OCI-LY3 (cell line): Measurements from ENCODE around the gene FUT7.

Experiments
- H2AFZ ChIP-seq: fragments of 200-600, 300-600 bp; shearing (Covaris generic); 2 replicates; pipeline ENCODE4 v1.6.0; 2014; ENCODE audit warnings: antibody characterized with exemption, low read depth, low read length
- H3K27ac ChIP-seq: fragments of 200-600, 300-600 bp; sonication (generic); 2 replicates; pipeline ENCODE4 v1.5.1; 2014; ENCODE audit warnings: mild to moderate bottlenecking, low read length, moderate library complexity, mixed read lengths
- H3K27me3 ChIP-seq: fragments of 200-600, 300-600 bp; sonication (generic); 2 replicates; pipeline ENCODE4 v1.6.1; 2014; ENCODE audit warnings: low read depth, low read length, mixed read lengths
- H3K36me3 ChIP-seq: fragments of 200-600, 300-600 bp; sonication (generic); replicated peaks from 2 replicates; pipeline ENCODE3; 2014; ENCODE audit warnings: low read depth, low read length, mixed read lengths
- H3K4me1 ChIP-seq: fragments of 300-600, 200-600 bp; sonication (generic); 2 replicates; pipeline ENCODE4 v1.6.1; 2014; ENCODE audit warnings: low read length, mixed read lengths
- H3K4me2 ChIP-seq: fragments of 200-600, 300-600 bp; sonication (generic); 2 replicates; pipeline ENCODE4 v1.6.1; 2014; ENCODE audit warnings: low read length, mixed read lengths
- H3K4me3 ChIP-seq: fragments of 300-600, 200-600 bp; sonication (generic); 2 replicates; pipeline ENCODE4 v1.5.1; 2014; ENCODE audit warnings: antibody characterized with exemption, mild to moderate bottlenecking, low read length, moderate library complexity
- H3K79me2 ChIP-seq: fragments of 300-600, 200-600 bp; shearing (Covaris generic); 2 replicates; pipeline ENCODE4 v1.6.1; 2014; ENCODE audit warnings: mild to moderate bottlenecking, low read length, mixed read lengths
- H3K9ac ChIP-seq: fragments of 300-600, 200-600 bp; shearing (Covaris generic); 2 replicates; pipeline ENCODE4 v1.6.0; 2014; ENCODE audit warnings: mild to moderate bottlenecking, low read length, moderate library complexity
- H3K9me3 ChIP-seq: fragments of 200-600, 300-600 bp; shearing (Covaris generic); 2 replicates; pipeline ENCODE4 v1.6.1; 2014; ENCODE audit warnings: low read length, mixed read lengths; ENCODE audit not compliant: insufficient read depth
- H4K20me1 ChIP-seq: fragments of 200-600, 300-600 bp; sonication (generic); 2 replicates; pipeline ENCODE4 v1.6.1; 2016; ENCODE audit warnings: low read length, mixed read lengths; ENCODE audit not compliant: insufficient read depth
- CTCF ChIP-seq: fragments of 200-600, 300-600 bp; sonication (generic); IDR thresholded peaks from 2 replicates; pipeline ENCODE4 v1.5.1; 2014; ENCODE audit warnings: antibody characterized with exemption, low read length, low read depth
- EZH2phosphoT487 ChIP-seq: fragments of 200-600 bp; shearing (Covaris generic); IDR thresholded peaks from 2 replicates; pipeline ENCODE4 v1.6.1; 2018; ENCODE audit warnings: antibody characterized with exemption, mixed run types, low read depth

FUT7 gene

GRCh38 chr9:136984464-136985026 is 47.3 kb downstream of the FUT7 start:
- Histone ChIP-seq H3K36me3 (no peaks in the 10 kb centered on the region), H2AFZ (no peak overlapping the region), H3K4me3 (no peak overlapping the region), H3K27ac (no peak overlapping the region), H3K27me3 (no peaks in the 10 kb centered on the region), H3K9me3 (no peaks in the 10 kb centered on the region), H3K4me1 (no peaks in the 10 kb centered on the region), H3K4me2 (no peak overlapping the region), H4K20me1 (no peaks in the 10 kb centered on the region), H3K9ac (no peak overlapping the region), H3K79me2 (no peaks in the 10 kb centered on the region)
- TF ChIP-seq CTCF: no peak
- no peak for TF ChIP-seq EZH2phosphoT487

- no peak overlapping the region for H3K4me3 ChIP-seq
Measured at GRCh38 chr9:136983656-136984314, 48.1 kb downstream of the FUT7 start.

DNA sequence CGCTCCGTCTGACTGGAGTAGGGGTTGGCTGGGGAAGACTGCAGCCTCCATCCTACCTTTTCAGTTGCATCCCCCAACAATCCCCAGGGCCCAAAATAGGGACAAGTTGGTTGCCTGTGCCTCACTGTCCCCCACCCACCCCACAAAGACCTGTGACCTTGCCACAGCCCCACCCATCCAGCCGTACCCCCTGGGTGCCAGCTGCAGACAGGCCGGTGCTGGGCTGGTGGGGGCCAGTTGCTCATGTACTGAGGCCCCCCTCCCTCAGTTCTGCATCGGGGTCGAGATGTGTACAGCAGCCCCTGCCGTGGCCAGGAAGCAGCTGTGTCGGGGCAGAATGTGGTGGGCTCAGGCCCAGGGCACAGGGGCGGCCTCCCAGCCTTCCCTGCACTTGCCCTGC is 48.7 kb downstream of the FUT7 start:
- H2AFZ ChIP-seq: no peak overlapping the region
- no peaks in the 10 kb centered on the region for H3K36me3 ChIP-seq
- TF ChIP-seq EZH2phosphoT487 (no peak), CTCF (no peak)
- no peaks in the 10 kb centered on the region for H3K9me3 ChIP-seq
- H3K4me1 ChIP-seq: no peaks in the 10 kb centered on the region
- no peak overlapping the region for H3K4me2 ChIP-seq
- no peaks in the 10 kb centered on the region for H4K20me1 ChIP-seq
- no peak overlapping the region for H3K27ac ChIP-seq
- H3K4me3 ChIP-seq: no peak overlapping the region
- no peaks in the 10 kb centered on the region for H3K27me3 ChIP-seq
- no peaks in the 10 kb centered on the region for H3K79me2 ChIP-seq
- no peak overlapping the region for H3K9ac ChIP-seq

More at GRCh38 chr9:136983656-136984314, 48.1 kb downstream of the FUT7 start:
- H2AFZ ChIP-seq: no peak overlapping the region
- H3K36me3 ChIP-seq: no peaks in the 10 kb centered on the region
- no peak overlapping the region for H3K9ac ChIP-seq
- H3K4me2 ChIP-seq: no peak overlapping the region
- TF ChIP-seq CTCF (no peak), EZH2phosphoT487 (no peak)
- no peaks in the 10 kb centered on the region for H3K79me2 ChIP-seq
- H4K20me1 ChIP-seq: no peaks in the 10 kb centered on the region
- H3K27me3 ChIP-seq: no peaks in the 10 kb centered on the region
- H3K27ac ChIP-seq: no peak overlapping the region
- no peaks in the 10 kb centered on the region for H3K4me1 ChIP-seq
- no peaks in the 10 kb centered on the region for H3K9me3 ChIP-seq

- Histone ChIP-seq H3K27ac (no peak within 1 kb of the TSS), H3K36me3 (no peaks in the 10 kb centered on the region), H3K4me2 (no peak within 1 kb of the TSS), H3K27me3 (no peaks in the 10 kb centered on the region), H4K20me1 (no peaks in the 10 kb centered on the region), H3K9me3 (no peaks in the 10 kb centered on the region), H3K9ac (no peak within 1 kb of the TSS), H2AFZ (no peak within 1 kb of the TSS), H3K4me3 (no peak within 1 kb of the TSS), H3K79me2 (no peaks in the 10 kb centered on the region), H3K4me1 (no peaks in the 10 kb centered on the region)
- no peak for TF ChIP-seq CTCF
- TF ChIP-seq EZH2phosphoT487: no peak
Measured at GRCh38 chr9:136982232-136983051, 49.4 kb downstream of the FUT7 start, which contains the start of gene LCNL1. Gene LCNL1 (plus strand): TSS chr9:136982993. CDS start chr9:136983587, 594 bp downstream.
